Smooth muscle cell (in vitro differentiated cells): ENCODE results near the gene KAT6B. TPM values are rescaled to one million over a fixed set of nuclear protein-coding genes. Genes with fewer than 3 reads are reported as not detected.

Experiments used
- DNase-seq: peaks from one replicate; lab custom pipeline; 2025; ENCODE audit not compliant: unreplicated experiment; lab: John Stamatoyannopoulos, UW
- H2AFZ ChIP-seq: fragments of 200-600 bp; sonication (generic); 2 replicates; pipeline ENCODE4 v1.6.0; 2016; ENCODE audit warnings: antibody characterized with exemption, low read depth, mild to moderate bottlenecking
- H3F3A ChIP-seq: fragments of 200-600 bp; sonication (generic); 2 replicates; pipeline ENCODE4 v1.6.0; 2017; ENCODE audit warnings: antibody characterized with exemption, low read depth
- H3K27ac ChIP-seq: fragments of 200-600 bp; sonication (generic); 2 replicates; pipeline ENCODE4 v1.5.1; 2016; ENCODE audit warnings: low read depth, mild to moderate bottlenecking
- H3K27me3 ChIP-seq: fragments of 200-600 bp; sonication (generic); 2 replicates; pipeline ENCODE4 v1.6.1; 2016; ENCODE audit warnings: low read depth, mild to moderate bottlenecking
- H3K36me3 ChIP-seq: fragments of 200-600 bp; sonication (generic); 2 replicates; pipeline ENCODE4 v1.5.1; 2016; ENCODE audit warnings: low read depth
- H3K4me1 ChIP-seq: fragments of 200-600 bp; sonication (generic); 2 replicates; pipeline ENCODE4 v1.5.1; 2016; ENCODE audit warnings: low read depth
- H3K4me2 ChIP-seq: fragments of 200-600 bp; sonication (generic); 2 replicates; pipeline ENCODE4 v1.6.0; 2016; ENCODE audit warnings: mild to moderate bottlenecking
- H3K4me3 ChIP-seq: fragments of 200-600 bp; sonication (generic); 2 replicates; pipeline ENCODE4 v1.5.1; 2016; ENCODE audit warnings: mild to moderate bottlenecking
- H3K79me2 ChIP-seq: fragments of 200-600 bp; sonication (generic); 2 replicates; pipeline ENCODE4 v1.6.0; 2016; ENCODE audit warnings: low read depth, mild to moderate bottlenecking
- H3K9ac ChIP-seq: fragments of 200-600 bp; sonication (generic); 2 replicates; pipeline ENCODE4 v1.6.0; 2016; ENCODE audit warnings: low read depth
- H3K9me3 ChIP-seq: fragments of 200-600 bp; sonication (generic); replicated peaks from 2 replicates; pipeline ENCODE4 v1.5.1; 2016; ENCODE audit warnings: low read depth
- H4K20me1 ChIP-seq: fragments of 200-600 bp; sonication (generic); 2 replicates; pipeline ENCODE4 v1.6.0; 2016; ENCODE audit warnings: low read depth
- WGBS: methylation state at CpG from one replicate; pipeline ENCODE4 v1.1.7; 2016; ENCODE audit warnings: low lambda C conversion rate; 5-methylcytosine and 5-hydroxymethylcytosine counted together
- polyA plus RNA-seq: library from polyadenylated mRNA; unstranded; fragments of >200 nt; fragmentation: Nextera tagmentation; extraction: Ambion mirVana; gene quantifications from 2 replicates; pipeline ENCODE4 v1.2.1, GENCODE V29; 2016
- total RNA-seq: library from RNA; depleted of rRNA; stranded (reverse); fragments of >200 nt; gene quantifications from 2 replicates; pipeline ENCODE4 v1.2.3, GENCODE V29; 2014
- TF ChIP-seq, protein P1 (sequence below): fragments of 200-600 bp; sonication (generic); IDR thresholded peaks from 2 replicates; pipeline ENCODE4 v1.5.1; 2017; ENCODE audit warnings: borderline replicate concordance, mild to moderate bottlenecking, antibody characterized with exemption; ENCODE audit not compliant: insufficient read depth, poor library complexity, severe bottlenecking

Gene KAT6B
- total and polyA plus RNA-seq, 2 experiments from 2014 or later, result 9.0 to 19.8 TPM

DNA sequence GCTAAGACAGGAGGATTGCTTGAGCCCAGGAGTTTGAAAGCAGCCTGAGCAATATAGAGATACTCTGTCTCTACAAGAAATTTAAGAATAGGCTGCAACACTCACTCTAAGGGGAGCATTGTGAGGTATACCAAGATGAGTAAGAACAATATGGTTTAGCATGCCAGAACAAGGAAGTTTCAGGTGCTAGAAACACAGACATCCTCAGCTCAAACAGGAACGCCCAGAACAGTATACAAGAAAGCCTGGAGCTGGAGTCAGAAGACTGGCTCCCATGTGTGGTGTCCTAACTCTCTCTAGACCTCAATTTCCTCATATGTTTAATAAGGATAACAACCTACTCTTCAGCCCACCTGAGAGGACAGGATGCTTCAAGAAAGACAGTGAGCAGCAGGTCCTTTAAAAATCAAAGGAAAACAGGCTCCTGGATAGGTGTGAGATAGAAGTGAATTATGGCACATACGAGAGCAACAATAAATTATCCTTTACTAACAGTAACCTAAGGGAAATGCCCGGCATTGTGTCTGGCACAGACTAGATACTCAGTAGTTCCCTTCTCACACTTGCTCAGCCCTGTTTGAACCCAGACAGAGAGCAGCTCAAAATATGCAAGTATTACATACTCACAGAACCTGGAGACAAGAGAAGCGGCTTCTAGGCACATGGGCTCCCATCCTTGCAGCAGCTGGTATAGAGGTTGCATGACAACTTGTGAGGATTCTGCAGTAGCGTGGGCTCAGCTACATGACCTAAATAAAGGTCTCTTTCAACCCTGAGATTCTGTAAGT, 45.4 kb downstream of the KAT6B start:
- WGBS, result 93% methylated on average over 5 of the region's 5 CpGs

DNA sequence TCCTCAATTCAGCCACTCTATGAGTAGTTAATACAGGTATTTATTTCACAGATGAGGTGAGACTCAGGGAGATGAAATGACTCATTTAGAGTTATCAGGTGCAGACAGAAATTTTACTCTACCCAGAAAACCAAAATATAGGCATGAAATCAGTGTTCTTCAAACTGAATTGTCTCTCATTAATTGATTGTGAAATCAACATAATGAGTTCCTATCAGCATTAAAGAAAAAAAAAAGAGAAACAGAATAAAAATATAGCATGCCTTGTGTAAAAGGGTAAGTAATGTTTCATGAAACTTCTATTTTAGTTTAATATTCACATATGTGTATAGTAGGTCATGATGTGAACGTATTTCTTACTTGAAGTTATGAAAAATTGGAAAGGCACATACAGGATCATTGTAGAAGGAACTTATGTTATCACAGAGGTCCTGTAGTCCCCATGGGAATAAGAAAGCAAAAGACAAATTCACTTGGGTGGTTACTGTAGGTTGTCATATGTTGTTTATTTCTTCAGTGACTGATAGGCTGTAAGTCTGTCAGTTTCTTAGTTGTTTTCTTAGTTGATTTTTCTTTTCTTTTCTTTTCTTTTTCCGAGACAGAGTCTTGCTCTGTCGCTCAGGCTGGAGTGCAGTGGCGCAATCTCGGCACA, 47.5 kb downstream of the KAT6B start:
- DNase-seq, result no peak
- 96% methylated on average over 5 of the region's 5 CpGs for WGBS

More for the DNA sequence above, 45.4 kb downstream of the KAT6B start:
- Histone ChIP-seq H3F3A (no peaks in the 10 kb centered on the region), H2AFZ (no peak overlapping the region), H4K20me1 (peaks cover 96% of the 10 kb centered on the region), H3K4me1 (no peaks in the 10 kb centered on the region), H3K4me2 (no peak overlapping the region), H3K79me2 (peaks cover 12% of the 10 kb centered on the region), H3K9ac (no peak overlapping the region), H3K36me3 (no peaks in the 10 kb centered on the region), H3K27me3 (no peaks in the 10 kb centered on the region), H3K9me3 (no peaks in the 10 kb centered on the region), H3K4me3 (no peak overlapping the region), H3K27ac (no peak overlapping the region)
- TF ChIP-seq, protein P1, sequence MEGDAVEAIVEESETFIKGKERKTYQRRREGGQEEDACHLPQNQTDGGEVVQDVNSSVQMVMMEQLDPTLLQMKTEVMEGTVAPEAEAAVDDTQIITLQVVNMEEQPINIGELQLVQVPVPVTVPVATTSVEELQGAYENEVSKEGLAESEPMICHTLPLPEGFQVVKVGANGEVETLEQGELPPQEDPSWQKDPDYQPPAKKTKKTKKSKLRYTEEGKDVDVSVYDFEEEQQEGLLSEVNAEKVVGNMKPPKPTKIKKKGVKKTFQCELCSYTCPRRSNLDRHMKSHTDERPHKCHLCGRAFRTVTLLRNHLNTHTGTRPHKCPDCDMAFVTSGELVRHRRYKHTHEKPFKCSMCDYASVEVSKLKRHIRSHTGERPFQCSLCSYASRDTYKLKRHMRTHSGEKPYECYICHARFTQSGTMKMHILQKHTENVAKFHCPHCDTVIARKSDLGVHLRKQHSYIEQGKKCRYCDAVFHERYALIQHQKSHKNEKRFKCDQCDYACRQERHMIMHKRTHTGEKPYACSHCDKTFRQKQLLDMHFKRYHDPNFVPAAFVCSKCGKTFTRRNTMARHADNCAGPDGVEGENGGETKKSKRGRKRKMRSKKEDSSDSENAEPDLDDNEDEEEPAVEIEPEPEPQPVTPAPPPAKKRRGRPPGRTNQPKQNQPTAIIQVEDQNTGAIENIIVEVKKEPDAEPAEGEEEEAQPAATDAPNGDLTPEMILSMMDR, result no peak
- DNase-seq, result no peak

DNA sequence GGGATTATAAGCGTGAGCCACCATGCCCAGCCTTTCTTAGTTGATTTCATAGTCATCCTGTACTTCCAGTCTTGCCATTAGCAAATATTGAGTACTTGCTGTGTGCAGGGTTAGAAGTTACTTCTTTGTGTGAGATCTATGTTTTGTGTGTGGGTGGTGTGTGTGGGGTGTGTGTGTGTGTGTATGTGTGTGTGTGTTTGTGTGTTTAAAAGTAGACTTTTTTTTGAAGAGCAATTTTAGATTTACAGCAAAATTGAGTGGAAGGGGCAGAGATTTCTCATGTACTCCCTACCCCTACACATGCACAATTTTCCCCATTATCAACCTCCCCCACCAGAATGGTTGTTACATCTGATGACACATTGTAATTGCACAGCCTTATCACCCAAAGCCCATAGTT, 48.2 kb downstream of the KAT6B start:
- H3K9me3 ChIP-seq, result no peaks in the 10 kb centered on the region
- H3K9ac ChIP-seq, result no peak overlapping the region
- H3K79me2 ChIP-seq, result peaks cover 18% of the 10 kb centered on the region
- no peak overlapping the region for H3K4me2 ChIP-seq
- no peak overlapping the region for H2AFZ ChIP-seq
- TF ChIP-seq, protein P1, result no peak
- H3K27me3 ChIP-seq, result no peaks in the 10 kb centered on the region
- no peak for DNase-seq
- no peaks in the 10 kb centered on the region for H3F3A ChIP-seq
- H4K20me1 ChIP-seq, result peaks cover 95% of the 10 kb centered on the region
- no peak overlapping the region for H3K4me3 ChIP-seq
- 96% methylated on average over 1 of the region's 1 CpG for WGBS
- no peak overlapping the region for H3K27ac ChIP-seq
- H3K36me3 ChIP-seq, result no peaks in the 10 kb centered on the region
- no peaks in the 10 kb centered on the region for H3K4me1 ChIP-seq

More for the DNA sequence above, 47.5 kb downstream of the KAT6B start:
- Histone ChIP-seq H3K4me2 (no peak overlapping the region), H3F3A (no peaks in the 10 kb centered on the region), H4K20me1 (peaks cover 94% of the 10 kb centered on the region), H3K27me3 (no peaks in the 10 kb centered on the region), H3K4me3 (no peak overlapping the region), H3K27ac (no peak overlapping the region), H3K9ac (no peak overlapping the region), H3K36me3 (no peaks in the 10 kb centered on the region), H3K9me3 (no peaks in the 10 kb centered on the region), H3K79me2 (peaks cover 22% of the 10 kb centered on the region), H2AFZ (no peak overlapping the region), H3K4me1 (no peaks in the 10 kb centered on the region)
- TF ChIP-seq, protein P1, result no peak
